HG02885 (cell line): Measurements from ENCODE around the gene AMDHD1.
"Not testable (repeated sequence)": the region's sequence is repeated elsewhere in the genome, so short reads cannot be mapped to it uniquely, and the experiment has no call there.

ENCODE experiments used
- ATAC-seq: cut with Tn5 transposase; IDR thresholded peaks from one replicate; pipeline ENCODE4 v1.9.1; 2021; ENCODE audit warnings: mild to moderate bottlenecking; ENCODE audit not compliant: unreplicated experiment, poor library complexity

The AMDHD1 gene

DNA sequence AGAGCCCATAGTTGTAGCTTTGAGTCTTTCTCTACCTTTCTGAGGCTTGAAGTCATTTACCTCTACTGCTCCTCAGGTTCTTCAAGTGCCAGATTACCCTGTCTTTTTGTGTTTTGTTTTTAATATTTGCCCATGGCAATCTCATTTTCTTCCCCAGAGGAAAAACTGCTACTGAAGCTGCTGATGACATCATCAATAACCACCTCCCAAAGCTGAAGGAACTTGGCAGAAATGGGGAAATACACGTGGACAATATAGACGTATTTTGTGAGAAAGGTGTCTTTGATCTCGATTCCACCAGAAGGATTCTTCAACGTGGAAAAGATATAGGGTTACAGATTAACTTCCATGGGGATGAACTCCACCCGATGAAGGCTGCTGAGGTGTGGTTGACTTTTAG lies 17.1 kb downstream of the AMDHD1 start:
- no peak for ATAC-seq

DNA sequence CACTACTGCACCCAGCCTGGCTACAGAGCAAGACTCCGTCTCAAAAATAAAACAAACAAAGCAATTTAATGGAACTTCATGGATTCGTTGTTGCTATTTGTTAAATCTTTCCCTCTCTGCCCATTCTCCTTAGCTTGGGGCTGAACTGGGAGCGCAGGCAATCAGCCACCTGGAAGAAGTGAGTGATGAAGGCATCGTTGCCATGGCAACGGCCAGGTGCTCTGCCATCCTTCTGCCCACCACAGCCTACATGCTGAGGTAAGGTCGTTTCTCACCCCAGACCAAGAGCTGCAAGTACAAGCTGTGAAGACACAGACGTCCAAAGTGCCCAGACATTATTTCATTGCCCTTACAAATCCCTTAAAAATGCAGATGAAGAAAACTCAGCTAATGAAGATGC lies 19.1 kb downstream of the AMDHD1 start:
- ATAC-seq = no peak

DNA sequence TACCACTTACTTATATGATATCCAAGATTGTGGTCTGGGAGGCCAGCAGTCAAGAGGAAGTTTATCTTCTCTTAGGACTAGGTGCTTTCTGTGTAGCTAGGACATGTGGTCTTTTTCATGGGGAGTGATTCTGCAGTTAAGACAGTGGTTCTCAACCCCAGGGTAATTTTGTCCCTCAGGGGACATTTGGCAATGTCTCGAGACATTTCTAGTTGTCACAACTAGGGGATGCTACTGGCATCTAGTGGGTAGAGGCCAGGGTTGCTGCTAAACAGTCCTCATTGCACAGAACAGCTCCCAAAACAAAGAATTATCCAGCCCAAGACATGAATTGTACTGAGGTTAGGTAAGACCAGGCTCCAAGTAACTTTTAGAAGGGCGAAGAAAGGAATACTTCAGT lies 20.0 kb downstream of the AMDHD1 start:
- no peak for ATAC-seq

DNA sequence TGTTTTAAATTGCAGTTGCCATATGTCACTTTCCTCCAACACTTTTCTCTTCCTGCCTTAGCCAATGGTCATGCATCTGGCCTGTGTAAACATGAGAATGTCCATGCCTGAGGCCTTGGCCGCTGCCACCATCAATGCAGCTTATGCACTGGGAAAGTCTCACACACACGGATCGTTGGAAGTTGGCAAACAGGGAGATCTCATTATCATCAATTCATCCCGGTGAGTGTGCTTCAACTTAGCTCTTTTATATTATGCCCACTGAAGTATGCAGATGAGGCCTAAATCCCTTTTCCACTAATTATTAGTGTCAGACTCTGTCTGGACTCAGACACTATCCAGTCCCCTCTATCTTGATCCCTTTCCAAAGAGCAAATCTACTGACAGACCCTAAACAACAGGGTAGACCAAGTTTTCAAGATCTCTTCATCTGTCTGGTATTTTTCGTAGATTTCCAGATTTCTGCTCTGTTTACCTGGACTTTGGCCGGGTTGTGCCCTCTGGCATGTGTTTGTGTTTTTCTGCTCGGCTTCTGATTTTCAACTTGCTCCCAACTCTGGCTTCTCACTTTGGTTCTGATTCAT lies 23.2 kb downstream of the AMDHD1 start:
- no peak for ATAC-seq

DNA sequence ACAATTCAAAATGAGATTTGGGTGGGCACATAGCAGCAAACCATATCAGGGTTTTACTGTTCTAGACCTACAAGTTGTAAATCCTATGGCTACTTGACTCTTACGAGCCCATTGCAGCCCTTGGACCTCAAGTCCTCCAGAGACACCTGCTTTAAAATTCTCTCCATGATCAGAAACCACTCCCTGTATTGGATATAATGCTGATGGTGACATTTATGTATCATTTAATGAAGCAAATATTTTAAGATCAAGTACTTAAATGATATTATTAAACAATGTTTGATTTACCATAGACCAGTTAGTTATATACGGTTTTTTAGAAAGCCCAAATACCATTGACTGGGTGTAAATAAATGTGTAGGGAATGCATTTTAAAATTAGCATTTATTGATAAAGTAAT lies 24.2 kb downstream of the AMDHD1 start:
- no peak for ATAC-seq

DNA sequence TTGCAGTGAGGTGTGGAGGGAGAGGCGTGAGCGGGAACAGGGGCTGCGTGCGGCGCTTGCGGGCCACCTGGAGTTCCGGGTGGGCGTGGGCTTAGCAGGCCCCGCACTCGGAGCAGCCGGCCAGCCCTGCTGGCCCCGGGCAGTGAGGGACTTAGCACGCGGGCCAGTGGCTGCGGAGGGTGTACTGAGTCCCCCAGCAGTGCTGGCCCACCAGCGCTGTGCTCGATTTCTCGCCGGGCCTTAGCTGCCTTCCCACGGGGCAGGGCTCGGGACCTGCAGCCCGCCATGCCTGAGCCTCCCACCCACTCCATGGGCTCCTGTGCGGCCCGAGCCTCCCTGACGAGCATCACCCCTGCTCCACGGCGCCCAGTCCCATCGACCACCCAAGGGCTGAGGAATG lies 26.0 kb downstream of the AMDHD1 start:
- not testable (repeated sequence) for ATAC-seq

DNA sequence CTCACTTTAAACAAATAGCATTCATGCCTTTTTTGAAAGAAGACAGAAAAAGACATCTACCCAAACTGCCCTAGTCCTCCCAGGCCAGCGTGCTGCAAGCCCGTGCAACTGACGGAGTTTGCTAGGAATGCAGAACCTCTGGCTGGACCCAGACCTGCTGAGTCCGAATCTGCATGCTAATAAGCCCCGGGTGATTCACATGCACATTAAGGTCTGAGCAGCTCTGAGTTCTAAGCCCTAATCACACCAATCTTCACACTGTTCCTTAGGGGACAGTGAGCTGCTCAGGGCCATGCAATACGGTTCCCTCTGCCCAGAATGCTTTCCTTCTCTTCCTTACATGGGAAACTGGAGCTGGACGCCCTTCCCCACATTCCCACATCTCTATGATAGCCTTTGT lies 27.8 kb downstream of the AMDHD1 start:
- no peak for ATAC-seq

DNA sequence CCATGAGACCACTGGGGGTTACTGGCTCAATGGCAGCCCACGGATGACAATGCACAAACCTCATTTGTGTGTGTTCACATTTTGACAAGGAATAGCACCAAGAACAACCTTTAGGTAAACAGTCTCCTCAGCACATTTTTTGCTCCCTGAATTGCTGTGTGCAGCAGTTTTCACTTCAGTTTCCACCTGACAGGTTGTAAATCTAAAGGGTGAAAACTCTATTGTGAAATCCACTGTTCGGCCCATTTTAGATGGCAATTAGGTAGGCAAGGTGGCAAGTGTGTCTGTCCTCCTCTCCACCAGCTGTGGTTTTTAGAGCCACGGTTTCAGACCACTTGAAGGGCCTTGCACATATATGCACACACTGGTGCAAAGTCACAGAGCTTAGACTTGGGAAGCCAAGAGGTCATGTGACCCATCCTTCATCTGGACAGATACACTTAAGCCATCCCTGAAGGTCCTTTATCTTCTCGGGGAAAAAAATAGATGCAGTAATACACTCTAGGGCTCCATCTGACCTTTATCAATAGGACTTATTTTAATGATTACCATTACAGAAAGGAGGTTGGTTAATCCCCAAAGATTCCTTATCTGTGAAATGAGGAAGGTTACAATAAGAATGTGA lies 29.8 kb downstream of the AMDHD1 start:
- ATAC-seq = no peak

DNA sequence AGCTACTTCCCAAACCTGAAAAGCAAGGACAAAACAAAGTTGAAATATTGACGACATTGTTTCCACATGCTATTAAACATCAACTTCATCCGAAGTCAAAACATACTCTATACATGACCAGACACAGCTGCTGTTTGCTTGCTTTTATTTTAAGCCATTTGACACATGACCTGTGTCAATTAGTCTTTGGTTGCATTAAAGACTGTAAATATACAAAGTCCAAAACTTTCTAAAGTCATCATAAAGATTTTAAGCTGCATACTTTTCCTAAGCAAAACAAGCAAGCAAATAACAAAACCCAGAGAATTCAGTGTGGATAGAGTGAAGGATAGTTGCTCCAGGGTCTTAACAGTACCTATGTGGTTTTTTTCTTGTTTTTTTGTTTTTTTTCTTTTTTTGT lies 31.2 kb downstream of the AMDHD1 start:
- no peak for ATAC-seq

DNA sequence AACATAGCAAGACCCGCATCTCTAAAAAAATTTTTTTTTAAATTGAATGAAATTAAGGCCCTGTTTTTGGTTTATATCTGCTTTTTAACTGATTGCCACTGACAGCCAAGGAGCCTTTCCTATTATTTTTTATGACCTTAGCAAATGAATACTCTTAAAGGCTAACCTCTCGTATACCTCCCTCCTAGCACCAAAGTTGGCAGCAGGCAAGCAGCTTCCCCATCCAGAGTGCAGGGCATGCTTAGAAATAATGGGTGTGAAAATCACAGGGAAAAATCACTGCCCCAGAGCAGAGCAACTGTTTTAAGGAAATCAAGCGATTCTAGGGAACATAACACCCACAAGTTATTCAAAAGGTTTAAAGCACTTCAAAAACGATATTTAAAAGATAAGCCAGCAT lies 32.4 kb downstream of the AMDHD1 start:
- no peak for ATAC-seq

DNA sequence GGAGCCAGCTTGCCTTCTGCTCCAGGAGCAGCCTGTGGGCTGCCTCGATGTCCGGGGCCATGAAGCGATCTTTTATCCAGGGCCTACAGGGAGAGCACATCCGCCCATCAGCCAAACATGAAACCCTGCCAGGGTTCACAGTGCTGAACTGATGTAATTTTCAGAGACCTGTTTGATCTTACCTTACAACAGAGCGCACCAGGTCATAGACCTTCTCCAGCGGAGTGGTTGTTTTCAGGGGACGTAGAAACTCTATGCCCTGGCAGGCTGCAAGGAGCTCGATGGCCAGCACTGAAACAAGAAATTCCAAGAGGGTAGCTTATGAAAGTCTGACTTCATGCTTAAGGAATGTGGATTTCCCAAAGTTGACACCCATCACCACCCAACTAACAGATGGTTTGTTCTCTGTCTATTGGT lies 33.3 kb downstream of the AMDHD1 start:
- ATAC-seq = no peak

DNA sequence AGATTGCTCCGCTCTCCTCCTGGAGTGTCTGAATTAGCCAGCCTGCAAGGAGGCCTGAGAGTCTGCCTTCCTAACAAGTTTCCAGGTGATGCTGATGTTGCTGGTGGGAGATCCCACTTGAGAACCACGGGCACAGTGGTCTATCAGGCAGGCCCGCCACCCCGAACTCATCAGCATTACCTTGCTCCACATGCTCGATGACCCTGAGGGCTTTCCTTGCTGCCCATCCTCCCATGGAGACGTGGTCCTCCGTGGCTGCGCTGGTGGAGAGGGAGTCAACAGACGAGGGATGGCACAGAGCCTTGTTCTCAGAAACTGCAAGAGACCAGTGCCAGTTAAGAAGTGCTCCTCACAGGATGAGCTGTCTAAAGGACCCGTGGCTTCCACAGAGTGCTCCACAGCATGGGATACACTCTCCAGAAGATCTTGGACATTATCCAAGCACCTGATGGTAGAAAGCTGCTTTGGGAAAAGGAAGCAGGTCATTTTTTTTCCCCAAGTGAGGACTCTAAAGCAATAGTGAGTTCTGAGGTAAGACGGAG lies 34.7 kb downstream of the AMDHD1 start:
- no peak for ATAC-seq

DNA sequence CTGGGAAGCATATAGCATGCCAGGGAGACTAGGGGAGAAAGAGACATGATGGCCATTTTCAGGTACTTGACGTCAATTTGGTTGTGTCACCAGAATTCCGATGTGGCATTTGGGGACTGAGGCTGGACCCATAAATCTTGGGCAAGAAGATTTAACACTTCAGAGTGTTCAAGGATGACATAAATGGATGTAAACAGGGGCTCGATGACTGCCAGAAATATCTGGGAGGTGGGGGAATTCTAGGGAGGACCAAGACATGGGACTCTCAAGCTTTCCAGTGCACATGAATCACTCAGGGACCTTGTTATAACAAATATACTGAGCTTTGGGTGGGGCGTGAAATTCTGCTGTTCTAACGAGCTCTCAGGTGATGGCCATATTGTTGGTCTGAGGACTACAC lies 35.2 kb downstream of the AMDHD1 start:
- ATAC-seq = no peak

DNA sequence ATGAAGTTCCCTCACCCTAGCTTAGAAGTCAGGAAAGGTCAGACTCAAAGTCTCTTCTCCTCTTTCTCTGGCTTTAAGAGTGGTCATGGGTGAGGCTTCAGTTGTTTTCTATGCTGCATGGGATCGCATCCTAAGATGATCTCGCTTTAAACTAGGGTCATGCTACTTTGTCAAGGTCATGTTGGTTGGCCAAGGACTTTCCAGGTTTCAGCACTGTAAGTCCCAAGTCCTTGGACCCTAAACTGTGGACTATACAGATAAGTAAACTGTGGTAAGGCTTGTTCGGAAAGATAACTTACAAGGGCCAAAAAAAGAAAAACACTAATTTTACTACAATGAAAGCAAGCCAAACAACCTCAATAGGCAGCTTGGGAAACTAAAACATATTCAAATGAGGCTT lies 35.6 kb downstream of the AMDHD1 start:
- ATAC-seq = no peak

DNA sequence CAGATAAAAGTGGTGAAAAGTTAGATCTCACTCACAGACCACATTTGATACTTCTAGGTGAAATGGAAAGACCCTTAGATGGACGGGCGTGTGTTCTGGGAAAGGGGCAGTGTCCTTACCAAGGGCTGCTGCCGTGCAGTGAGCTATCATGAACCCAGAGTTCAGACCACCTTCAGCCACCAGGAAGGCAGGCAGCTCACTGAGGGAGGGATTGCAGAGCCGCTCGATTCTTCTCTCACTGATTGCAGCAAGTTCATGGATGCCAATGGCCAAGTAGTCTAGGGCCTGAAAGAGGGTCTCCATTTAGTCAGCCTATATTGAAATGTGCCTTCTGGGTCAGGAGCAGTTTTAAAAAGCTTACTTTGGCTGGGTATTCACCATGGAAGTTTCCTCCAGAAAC lies 37.3 kb downstream of the AMDHD1 start:
- ATAC-seq = no peak

DNA sequence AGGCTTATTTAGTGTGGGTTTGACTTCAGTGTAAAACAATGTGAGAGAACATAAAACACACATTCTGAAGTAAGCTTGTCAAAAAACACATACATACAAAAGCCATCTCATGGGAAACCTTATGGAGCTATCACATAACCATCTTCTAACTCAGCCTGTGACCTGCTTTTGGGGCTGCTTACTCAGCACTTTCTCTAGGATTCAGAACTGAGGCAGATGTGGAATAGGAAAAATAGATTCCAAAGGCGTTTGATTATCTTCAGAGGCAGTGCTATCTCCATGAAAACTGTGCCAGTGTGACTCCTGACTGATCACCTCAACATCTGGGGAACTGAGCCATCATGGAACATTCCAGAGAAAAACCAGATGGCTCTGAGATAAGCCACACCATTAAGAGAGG lies 39.5 kb downstream of the AMDHD1 start:
- no peak for ATAC-seq

DNA sequence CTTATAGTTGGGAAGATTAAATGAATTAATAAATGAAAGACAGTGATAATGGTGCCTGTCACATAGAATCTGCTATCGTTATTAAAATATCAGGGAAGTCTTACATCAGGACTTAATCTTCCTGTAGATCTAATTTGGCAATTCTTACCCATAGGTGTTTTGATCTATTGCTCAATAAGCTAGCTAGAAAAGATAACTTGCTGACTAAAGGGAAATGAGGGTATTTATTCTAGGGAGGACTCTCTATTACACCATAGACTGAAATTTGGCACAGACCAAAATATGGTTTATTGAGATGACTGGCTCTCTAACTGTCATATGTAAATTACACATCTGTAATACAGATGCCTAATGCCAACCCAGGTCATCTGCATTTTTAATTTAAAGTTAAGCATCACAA lies 41.6 kb downstream of the AMDHD1 start:
- no peak for ATAC-seq

DNA sequence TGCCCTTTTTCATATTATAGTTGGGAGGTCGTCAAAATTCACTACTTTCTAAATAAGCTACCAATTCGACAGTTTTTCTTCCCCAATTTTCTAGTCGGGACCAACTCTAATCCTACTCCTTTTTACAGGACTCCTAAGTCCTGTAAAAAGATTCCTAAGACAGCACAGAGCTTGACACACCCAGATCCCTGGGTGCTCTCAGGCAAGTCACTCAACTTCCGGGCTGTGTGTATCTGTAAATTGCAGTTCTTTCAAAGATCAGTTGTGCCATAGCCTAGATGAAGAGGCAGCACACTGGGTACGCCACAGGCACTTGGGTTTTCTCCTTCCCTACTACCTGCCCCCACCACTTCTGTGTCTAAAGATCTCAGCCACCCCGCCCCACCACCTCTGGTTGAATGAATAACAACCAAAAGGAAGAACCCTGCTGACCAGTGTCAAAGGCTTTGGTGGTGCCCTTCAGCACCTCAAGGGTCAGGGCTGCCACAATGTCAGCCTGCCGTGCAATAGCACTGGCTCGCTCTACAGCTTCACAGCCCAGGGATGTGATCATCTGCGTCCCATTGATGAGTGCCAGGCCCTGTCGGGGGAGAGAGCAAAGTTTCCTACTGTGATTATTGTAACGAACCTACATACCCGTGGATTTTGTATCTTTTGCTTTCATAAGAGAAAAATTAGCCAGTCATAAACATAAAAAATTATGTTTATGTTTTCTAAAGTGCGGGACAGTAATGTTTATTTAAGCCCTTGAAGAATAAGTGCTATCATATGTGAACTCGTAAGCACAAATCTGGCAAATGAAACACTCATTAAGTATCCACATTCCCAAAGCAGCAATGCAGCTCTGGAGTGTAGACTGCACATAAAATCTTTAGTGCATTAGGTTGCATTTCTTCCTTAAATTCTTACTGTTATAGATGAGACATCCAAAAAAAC lies 43.8 kb downstream of the AMDHD1 start:
- no peak for ATAC-seq

DNA sequence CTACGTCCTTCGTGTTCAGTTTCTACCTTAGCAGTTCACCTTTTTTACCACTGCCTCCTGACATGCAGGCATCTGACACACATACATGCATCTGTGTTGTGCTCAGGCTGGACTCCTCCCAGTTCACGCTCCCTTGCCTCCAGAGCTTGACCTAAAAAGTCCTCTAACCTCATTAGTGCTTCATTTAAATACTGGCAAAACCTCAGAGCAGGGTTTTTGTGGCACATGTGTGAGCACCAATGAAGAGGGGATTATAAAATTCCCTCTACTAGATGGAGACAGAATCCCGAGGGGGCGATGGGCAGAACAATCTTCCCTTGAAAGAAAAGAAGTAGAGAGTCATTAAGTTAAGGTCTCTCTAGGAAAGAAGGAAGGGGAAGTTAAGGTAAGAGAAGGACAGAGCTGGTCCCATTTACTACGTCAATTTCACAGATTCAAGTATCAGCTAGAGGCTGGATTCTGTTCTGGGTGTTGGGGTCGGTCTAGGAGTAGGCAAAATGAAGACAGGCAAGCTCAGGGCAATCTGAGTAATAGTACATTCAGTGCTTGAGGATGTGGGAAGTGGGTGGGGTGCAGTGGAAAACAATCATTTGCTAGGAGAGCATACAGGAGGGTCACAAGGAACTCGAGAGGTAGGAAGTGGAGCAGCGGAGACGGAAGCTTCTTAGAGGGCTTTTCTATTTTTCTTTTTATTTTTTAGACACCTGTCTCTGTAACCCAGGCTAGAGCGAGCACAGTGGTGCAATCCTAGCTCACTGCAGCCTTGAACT lies 45.6 kb downstream of the AMDHD1 start:
- ATAC-seq = no peak

DNA sequence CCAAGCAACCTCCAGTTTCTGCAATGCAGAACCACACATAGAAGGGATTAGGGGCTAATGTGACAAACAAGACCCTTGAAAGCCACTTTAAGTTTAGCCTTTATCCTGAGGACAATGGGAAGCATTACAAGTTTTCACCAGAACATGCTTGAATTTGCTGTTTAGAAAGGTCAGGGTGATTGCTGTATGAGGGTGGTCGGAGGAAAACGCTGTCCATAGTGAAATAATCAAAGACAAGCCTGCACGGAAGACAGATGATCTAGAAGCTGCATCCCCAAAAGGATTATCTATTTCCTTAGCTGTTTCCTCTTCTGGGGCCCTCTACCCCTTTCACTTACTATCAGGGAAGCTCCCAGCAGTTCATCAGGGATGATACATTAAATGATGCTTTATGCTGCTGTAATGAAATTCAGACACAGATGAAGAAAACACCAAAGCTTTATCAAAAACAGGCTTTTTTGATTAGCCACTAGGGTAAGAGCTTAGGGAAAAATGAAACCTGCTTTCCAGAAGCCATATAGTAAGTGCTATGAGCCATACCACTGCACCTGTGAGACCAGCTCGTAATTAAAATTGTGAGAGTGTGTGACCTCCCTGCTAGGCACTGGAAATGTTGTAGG lies 46.5 kb downstream of the AMDHD1 start:
- ATAC-seq = no peak
